Endodermal cell (in vitro differentiated cells): ENCODE measurements around the gene ACADL. TPM values are rescaled to one million over a fixed set of nuclear protein-coding genes. Genes with fewer than 3 reads are reported as not detected.

Experiments
- DNase-seq: peaks from one replicate; pipeline ENCODE4 v3.0.0-alpha.2; 2017
- H3K27ac ChIP-seq: 2 replicates; pipeline ENCODE4 v1.5.1; 2013; ENCODE audit warnings: mild to moderate bottlenecking, low read depth, low read length, moderate library complexity
- H3K27me3 ChIP-seq: 2 replicates; pipeline ENCODE4 v1.6.1; 2013; ENCODE audit warnings: mild to moderate bottlenecking, low read length, moderate library complexity; ENCODE audit not compliant: insufficient read depth, control insufficient read depth, poor library complexity, severe bottlenecking
- H3K36me3 ChIP-seq: 2 replicates; pipeline ENCODE4 v1.7.0; 2013; ENCODE audit warnings: mild to moderate bottlenecking, low read length, moderate library complexity; ENCODE audit not compliant: control insufficient read depth, insufficient read depth
- H3K4me1 ChIP-seq: one replicate; pipeline ENCODE4 v1.7.0; 2013; ENCODE audit warnings: low read length; ENCODE audit not compliant: control insufficient read depth, insufficient read depth
- H3K4me3 ChIP-seq: 2 replicates; pipeline ENCODE4 v1.5.1; 2013; ENCODE audit warnings: mild to moderate bottlenecking, low read length, moderate library complexity
- H3K9ac ChIP-seq: 2 replicates; pipeline ENCODE4 v1.6.1; 2013; ENCODE audit warnings: mild to moderate bottlenecking, low read length, moderate library complexity; ENCODE audit not compliant: poor library complexity, severe bottlenecking; ENCODE audit errors: extremely low read depth
- H3K9me3 ChIP-seq: 2 replicates; pipeline ENCODE4 v1.6.1; 2013; ENCODE audit warnings: mild to moderate bottlenecking, low read length, moderate library complexity; ENCODE audit not compliant: control insufficient read depth
- H3K27ac Mint-ChIP-seq: 2 replicates; pipeline ENCODE4 v1.8.0; 2020; ENCODE audit warnings: mixed read lengths
- H3K27me3 Mint-ChIP-seq: 2 replicates; pipeline ENCODE4 v1.8.0; 2021; ENCODE audit warnings: mild to moderate bottlenecking, mixed read lengths; ENCODE audit not compliant: insufficient read depth
- H3K36me3 Mint-ChIP-seq: 2 replicates; pipeline ENCODE4 v1.8.0; 2020; ENCODE audit warnings: low read depth, mixed read lengths
- H3K4me1 Mint-ChIP-seq: 2 replicates; pipeline ENCODE4 v1.8.0; 2020; ENCODE audit warnings: mixed read lengths
- H3K4me3 Mint-ChIP-seq: 2 replicates; pipeline ENCODE4 v1.8.0; 2020; ENCODE audit warnings: mild to moderate bottlenecking, moderate library complexity, mixed read lengths
- H3K9me3 Mint-ChIP-seq: 2 replicates; pipeline ENCODE4 v1.8.0; 2020; ENCODE audit warnings: mild to moderate bottlenecking, mixed read lengths
- CTCF ChIP-seq: fragments of 200-600 bp; sonication (generic); conservative IDR thresholded peaks from 2 replicates; pipeline ENCODE4 v1.5.0; 2021; ENCODE audit warnings: antibody characterized with exemption, mild to moderate bottlenecking
- WGBS, 2 experiments: methylation state at CpG; one replicate each; pipeline versions ENCODE4 v1.1.5 to v1.1.7; 2013; ENCODE audit warnings: missing lambda C conversion rate in 2 of 2, mixed read lengths in 1 of 2; ENCODE audit not compliant: insufficient coverage in 1 of 2, insufficient read length in 1 of 2; 5-methylcytosine and 5-hydroxymethylcytosine counted together
- total RNA-seq, 2 donors: library from RNA; stranded (reverse); fragmentation: NEBNext Ultra II Directional in 1 of 2; extraction: Animal tissue kit (Norgen Biotek cat#: 25700) in 1 of 2; gene quantifications; 2 replicates in 1 of 2; 3 replicates in 1 of 2; pipeline ENCODE4 v1.2.1, GENCODE V29; 2021

ACADL gene
- total RNA-seq, 2 donors from 2014 or later: 0.66 to 1.1 TPM

GRCh38 chr2:210230984-210231383 lies 5.7 kb upstream of the ACADL start:
- no peak for DNase-seq
- Histone ChIP-seq H3K27me3 (peaks cover 6% of the 10 kb centered on the region), H3K9ac (no peak overlapping the region), H3K27ac (no peak overlapping the region), H3K36me3 (no peaks in the 10 kb centered on the region), H3K9me3 (no peaks in the 10 kb centered on the region), H3K4me1 (no peaks in the 10 kb centered on the region), H3K4me3 (no peak overlapping the region)
- Mint-ChIP-seq H3K36me3 (no peaks in the 10 kb centered on the region), H3K4me3 (no peak overlapping the region), H3K9me3 (no peaks in the 10 kb centered on the region), H3K4me1 (peaks cover 4% of the 10 kb centered on the region), H3K27ac (no peak overlapping the region), H3K27me3 (peaks cover 21% of the 10 kb centered on the region)
- no peak for TF ChIP-seq CTCF

GRCh38 chr2:210230518-210230917 lies 5.3 kb upstream of the ACADL start:
- 83 to 94% methylated on average over 2 of the region's 2 CpGs for WGBS, 2 experiments
- H3K9me3 Mint-ChIP-seq: no peaks in the 10 kb centered on the region
- no peak for DNase-seq
- no peak overlapping the region for H3K27ac Mint-ChIP-seq
- no peaks in the 10 kb centered on the region for H3K36me3 ChIP-seq
- no peak overlapping the region for H3K9ac ChIP-seq
- no peaks in the 10 kb centered on the region for H3K9me3 ChIP-seq
- H3K36me3 Mint-ChIP-seq: no peaks in the 10 kb centered on the region
- TF ChIP-seq CTCF: no peak
- no peak overlapping the region for H3K4me3 Mint-ChIP-seq
- peaks cover 4% of the 10 kb centered on the region for H3K4me1 Mint-ChIP-seq
- peaks cover 26% of the 10 kb centered on the region for H3K27me3 Mint-ChIP-seq
- no peak overlapping the region for H3K27ac ChIP-seq
- peaks cover 11% of the 10 kb centered on the region for H3K27me3 ChIP-seq
- H3K4me3 ChIP-seq: no peak overlapping the region
- H3K4me1 ChIP-seq: no peaks in the 10 kb centered on the region

- no peaks in the 10 kb centered on the region for H3K36me3 ChIP-seq
- Mint-ChIP-seq H3K27me3 (peaks cover 44% of the 10 kb centered on the region), H3K9me3 (no peaks in the 10 kb centered on the region), H3K27ac (no peak overlapping the region), H3K36me3 (no peaks in the 10 kb centered on the region), H3K4me3 (no peak overlapping the region), H3K4me1 (peaks cover 8% of the 10 kb centered on the region)
- no peak overlapping the region for H3K27ac ChIP-seq
- H3K9ac ChIP-seq: no peak overlapping the region
- 84 to 94% methylated on average over 4 to 7 of the region's 7 CpGs for WGBS, 2 experiments
- no peak for DNase-seq
- no peaks in the 10 kb centered on the region for H3K4me1 ChIP-seq
- no peaks in the 10 kb centered on the region for H3K9me3 ChIP-seq
- no peak overlapping the region for H3K4me3 ChIP-seq
- TF ChIP-seq CTCF: no peak
- peaks cover 29% of the 10 kb centered on the region for H3K27me3 ChIP-seq
These were observed 3.3 kb upstream of the ACADL start for GRCh38 chr2:210228586-210228985.
